PFSK-1 (cell line): ENCODE data around the gene TM2D3.

Experiments
- FOXP2 ChIP-seq: optimal IDR thresholded peaks from 2 replicates; pipeline ENCODE3; 2011; ENCODE audit warnings: borderline replicate concordance, control low read depth, inconsistent platforms; ENCODE audit not compliant: insufficient read depth; ENCODE audit errors: extremely low read length, extremely low read depth
- POLR2AphosphoS5 ChIP-seq: IDR thresholded peaks from 2 replicates; pipeline ENCODE4 v1.6.1; 2012; ENCODE audit warnings: low read depth, mild to moderate bottlenecking, control low read depth, low read length, moderate library complexity
- SIN3A ChIP-seq: IDR thresholded peaks from 2 replicates; pipeline ENCODE4 v1.6.1; 2012; ENCODE audit warnings: mild to moderate bottlenecking, low read length, moderate library complexity, borderline replicate concordance; ENCODE audit not compliant: insufficient read depth
- TAF1 ChIP-seq: IDR thresholded peaks from 2 replicates; pipeline ENCODE4 v1.6.1; 2012; ENCODE audit warnings: low read length, control low read depth, borderline replicate concordance; ENCODE audit not compliant: insufficient read depth
- TF ChIP-seq, protein P1 (sequence below), 2 experiments: IDR thresholded peaks; 2 replicates each; pipeline versions ENCODE4 v1.6.1 to v1.8.0; 2011 to 2012; ENCODE audit warnings: low read depth in 2 of 2, low read length in 2 of 2, control low read depth in 1 of 2, inconsistent platforms in 1 of 2, mild to moderate bottlenecking in 1 of 2, moderate library complexity in 1 of 2; ENCODE audit not compliant: insufficient read depth in 1 of 2

Gene TM2D3

GRCh38 chr15:101657968-101658784 lies 6.0 kb upstream of the TM2D3 start:
- no peak for TF ChIP-seq FOXP2
- TF ChIP-seq, protein P1, sequence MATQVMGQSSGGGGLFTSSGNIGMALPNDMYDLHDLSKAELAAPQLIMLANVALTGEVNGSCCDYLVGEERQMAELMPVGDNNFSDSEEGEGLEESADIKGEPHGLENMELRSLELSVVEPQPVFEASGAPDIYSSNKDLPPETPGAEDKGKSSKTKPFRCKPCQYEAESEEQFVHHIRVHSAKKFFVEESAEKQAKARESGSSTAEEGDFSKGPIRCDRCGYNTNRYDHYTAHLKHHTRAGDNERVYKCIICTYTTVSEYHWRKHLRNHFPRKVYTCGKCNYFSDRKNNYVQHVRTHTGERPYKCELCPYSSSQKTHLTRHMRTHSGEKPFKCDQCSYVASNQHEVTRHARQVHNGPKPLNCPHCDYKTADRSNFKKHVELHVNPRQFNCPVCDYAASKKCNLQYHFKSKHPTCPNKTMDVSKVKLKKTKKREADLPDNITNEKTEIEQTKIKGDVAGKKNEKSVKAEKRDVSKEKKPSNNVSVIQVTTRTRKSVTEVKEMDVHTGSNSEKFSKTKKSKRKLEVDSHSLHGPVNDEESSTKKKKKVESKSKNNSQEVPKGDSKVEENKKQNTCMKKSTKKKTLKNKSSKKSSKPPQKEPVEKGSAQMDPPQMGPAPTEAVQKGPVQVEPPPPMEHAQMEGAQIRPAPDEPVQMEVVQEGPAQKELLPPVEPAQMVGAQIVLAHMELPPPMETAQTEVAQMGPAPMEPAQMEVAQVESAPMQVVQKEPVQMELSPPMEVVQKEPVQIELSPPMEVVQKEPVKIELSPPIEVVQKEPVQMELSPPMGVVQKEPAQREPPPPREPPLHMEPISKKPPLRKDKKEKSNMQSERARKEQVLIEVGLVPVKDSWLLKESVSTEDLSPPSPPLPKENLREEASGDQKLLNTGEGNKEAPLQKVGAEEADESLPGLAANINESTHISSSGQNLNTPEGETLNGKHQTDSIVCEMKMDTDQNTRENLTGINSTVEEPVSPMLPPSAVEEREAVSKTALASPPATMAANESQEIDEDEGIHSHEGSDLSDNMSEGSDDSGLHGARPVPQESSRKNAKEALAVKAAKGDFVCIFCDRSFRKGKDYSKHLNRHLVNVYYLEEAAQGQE (IDR thresholded peaks at IDR 0.05; ENCODE audit: insufficient read depth in 1 of 2, low read depth in 2 of 2, low read length in 2 of 2), result no peak
- no peak for TF ChIP-seq SIN3A
- no peak for TF ChIP-seq POLR2AphosphoS5
- TF ChIP-seq TAF1, result no peak

- no peak for TF ChIP-seq SIN3A
- no peak for TF ChIP-seq TAF1
- no peak for TF ChIP-seq POLR2AphosphoS5
- TF ChIP-seq FOXP2, result no peak
- TF ChIP-seq, protein P1 (IDR thresholded peaks at IDR 0.05; ENCODE audit: insufficient read depth in 1 of 2, low read depth in 2 of 2, low read length in 2 of 2), result no peak
Observed at GRCh38 chr15:101657171-101657570, 5.0 kb upstream of the TM2D3 start.

- TF ChIP-seq TAF1, result no peak
- TF ChIP-seq POLR2AphosphoS5, result no peak
- TF ChIP-seq, protein P1 (IDR thresholded peaks at IDR 0.05; ENCODE audit: insufficient read depth in 1 of 2, low read depth in 2 of 2, low read length in 2 of 2), result no peak
- TF ChIP-seq SIN3A, result no peak
- no peak for TF ChIP-seq FOXP2
Observed at GRCh38 chr15:101654171-101654570, 2.0 kb upstream of the TM2D3 start.

DNA sequence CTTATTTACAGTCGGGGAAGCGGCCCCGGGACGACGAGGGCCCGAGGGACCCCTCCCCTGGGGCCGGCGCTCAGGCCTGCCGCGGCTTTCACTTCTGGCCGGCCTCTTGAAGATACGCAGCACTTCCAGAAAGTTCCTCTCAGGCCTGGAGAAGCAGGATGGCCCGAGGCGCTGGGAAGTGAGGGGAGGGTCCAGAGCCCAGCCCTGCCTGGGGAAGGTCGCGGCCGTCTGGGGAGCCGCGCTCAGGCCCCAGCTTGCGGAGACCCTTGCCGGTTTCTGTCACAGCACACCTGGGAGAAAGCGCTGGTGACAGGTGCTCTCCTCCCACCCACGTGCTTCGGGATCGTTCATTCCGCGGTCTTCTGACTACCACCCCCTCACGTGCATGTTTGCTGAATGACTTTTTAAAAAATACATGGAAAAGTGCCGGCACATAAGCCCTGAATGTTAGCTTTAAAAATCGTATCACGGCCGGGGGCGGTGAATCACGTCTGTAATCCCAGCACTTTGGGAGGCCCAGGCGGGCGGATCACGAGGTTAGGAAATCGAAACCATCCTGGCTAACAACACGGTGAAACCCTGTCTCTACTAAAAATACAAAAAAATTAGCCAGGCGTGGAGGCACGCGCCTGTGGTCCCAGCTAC lies 727 bp upstream of the TM2D3 start:
- TF ChIP-seq POLR2AphosphoS5 (no peak), TAF1 (no peak), FOXP2 (no peak), SIN3A (no peak)
- TF ChIP-seq, protein P1 (IDR thresholded peaks at IDR 0.05; ENCODE audit: insufficient read depth in 1 of 2, low read depth in 2 of 2, low read length in 2 of 2), result no peak
